Measurements from ENCODE around the gene CTNNA2.

Gene CTNNA2

GRCh38 chr2:79938648-79939047 is 425.8 kb downstream of the CTNNA2 start:
- no peaks in the 10 kb centered on the region for H3K79me2 ChIP-seq
- no peak overlapping the region for H3K4me2 ChIP-seq (ENCODE audit: low read length)
- H2AFZ ChIP-seq: no peak overlapping the region
- H3K27me3 ChIP-seq (ENCODE audit: control insufficient read depth, insufficient read depth, low read length): no peaks in the 10 kb centered on the region
- no peak overlapping the region for H3K9ac ChIP-seq
- H3K27ac ChIP-seq: no peak overlapping the region
- no peaks in the 10 kb centered on the region for H3K4me1 ChIP-seq
- no peak overlapping the region for H3K4me3 ChIP-seq (ENCODE audit: low read depth, low read length)
- H3K9me3 ChIP-seq (ENCODE audit: control insufficient read depth, low read length): no peaks in the 10 kb centered on the region
- no peaks in the 10 kb centered on the region for H3K36me3 ChIP-seq (ENCODE audit: control insufficient read depth, insufficient read depth, low read length)
- TF ChIP-seq, protein P1, sequence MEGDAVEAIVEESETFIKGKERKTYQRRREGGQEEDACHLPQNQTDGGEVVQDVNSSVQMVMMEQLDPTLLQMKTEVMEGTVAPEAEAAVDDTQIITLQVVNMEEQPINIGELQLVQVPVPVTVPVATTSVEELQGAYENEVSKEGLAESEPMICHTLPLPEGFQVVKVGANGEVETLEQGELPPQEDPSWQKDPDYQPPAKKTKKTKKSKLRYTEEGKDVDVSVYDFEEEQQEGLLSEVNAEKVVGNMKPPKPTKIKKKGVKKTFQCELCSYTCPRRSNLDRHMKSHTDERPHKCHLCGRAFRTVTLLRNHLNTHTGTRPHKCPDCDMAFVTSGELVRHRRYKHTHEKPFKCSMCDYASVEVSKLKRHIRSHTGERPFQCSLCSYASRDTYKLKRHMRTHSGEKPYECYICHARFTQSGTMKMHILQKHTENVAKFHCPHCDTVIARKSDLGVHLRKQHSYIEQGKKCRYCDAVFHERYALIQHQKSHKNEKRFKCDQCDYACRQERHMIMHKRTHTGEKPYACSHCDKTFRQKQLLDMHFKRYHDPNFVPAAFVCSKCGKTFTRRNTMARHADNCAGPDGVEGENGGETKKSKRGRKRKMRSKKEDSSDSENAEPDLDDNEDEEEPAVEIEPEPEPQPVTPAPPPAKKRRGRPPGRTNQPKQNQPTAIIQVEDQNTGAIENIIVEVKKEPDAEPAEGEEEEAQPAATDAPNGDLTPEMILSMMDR (IDR thresholded peaks at IDR 0.05): no peak

- H3K27ac ChIP-seq: no peak overlapping the region
- H3K4me3 ChIP-seq (ENCODE audit: low read depth, low read length): no peak overlapping the region
- TF ChIP-seq, protein P1 (IDR thresholded peaks at IDR 0.05): no peak
- H3K27me3 ChIP-seq (ENCODE audit: control insufficient read depth, insufficient read depth, low read length): no peaks in the 10 kb centered on the region
- no peaks in the 10 kb centered on the region for H3K36me3 ChIP-seq (ENCODE audit: control insufficient read depth, insufficient read depth, low read length)
- no peak overlapping the region for H2AFZ ChIP-seq
- no peaks in the 10 kb centered on the region for H3K4me1 ChIP-seq
- no peaks in the 10 kb centered on the region for H3K79me2 ChIP-seq
- H3K9ac ChIP-seq: no peak overlapping the region
- H3K4me2 ChIP-seq (ENCODE audit: low read length): no peak overlapping the region
- no peaks in the 10 kb centered on the region for H3K9me3 ChIP-seq (ENCODE audit: control insufficient read depth, low read length)
Measured at GRCh38 chr2:79940364-79940763, 427.5 kb downstream of the CTNNA2 start.

GRCh38 chr2:79941179-79941578 is 428.3 kb downstream of the CTNNA2 start:
- H3K4me3 ChIP-seq (ENCODE audit: low read depth, low read length): no peak overlapping the region
- no peak overlapping the region for H3K9ac ChIP-seq
- H3K27ac ChIP-seq: no peak overlapping the region
- H3K27me3 ChIP-seq (ENCODE audit: control insufficient read depth, insufficient read depth, low read length): no peaks in the 10 kb centered on the region
- H3K4me1 ChIP-seq: no peaks in the 10 kb centered on the region
- no peak overlapping the region for H2AFZ ChIP-seq
- H3K79me2 ChIP-seq: no peaks in the 10 kb centered on the region
- no peaks in the 10 kb centered on the region for H3K9me3 ChIP-seq (ENCODE audit: control insufficient read depth, low read length)
- H3K36me3 ChIP-seq (ENCODE audit: control insufficient read depth, insufficient read depth, low read length): no peaks in the 10 kb centered on the region
- H3K4me2 ChIP-seq (ENCODE audit: low read length): no peak overlapping the region
- TF ChIP-seq, protein P1 (IDR thresholded peaks at IDR 0.05): no peak

GRCh38 chr2:79944205-79944604 is 431.4 kb downstream of the CTNNA2 start:
- Histone ChIP-seq H3K4me2 (ENCODE audit: low read length) (no peak overlapping the region), H3K4me3 (ENCODE audit: low read depth, low read length) (no peak overlapping the region), H2AFZ (no peak overlapping the region), H3K27ac (no peak overlapping the region), H3K9ac (no peak overlapping the region), H3K27me3 (ENCODE audit: control insufficient read depth, insufficient read depth, low read length) (no peaks in the 10 kb centered on the region), H3K79me2 (no peaks in the 10 kb centered on the region), H3K36me3 (ENCODE audit: control insufficient read depth, insufficient read depth, low read length) (no peaks in the 10 kb centered on the region), H3K4me1 (no peaks in the 10 kb centered on the region), H3K9me3 (ENCODE audit: control insufficient read depth, low read length) (no peaks in the 10 kb centered on the region)
- TF ChIP-seq, protein P1 (IDR thresholded peaks at IDR 0.05): no peak

DNA sequence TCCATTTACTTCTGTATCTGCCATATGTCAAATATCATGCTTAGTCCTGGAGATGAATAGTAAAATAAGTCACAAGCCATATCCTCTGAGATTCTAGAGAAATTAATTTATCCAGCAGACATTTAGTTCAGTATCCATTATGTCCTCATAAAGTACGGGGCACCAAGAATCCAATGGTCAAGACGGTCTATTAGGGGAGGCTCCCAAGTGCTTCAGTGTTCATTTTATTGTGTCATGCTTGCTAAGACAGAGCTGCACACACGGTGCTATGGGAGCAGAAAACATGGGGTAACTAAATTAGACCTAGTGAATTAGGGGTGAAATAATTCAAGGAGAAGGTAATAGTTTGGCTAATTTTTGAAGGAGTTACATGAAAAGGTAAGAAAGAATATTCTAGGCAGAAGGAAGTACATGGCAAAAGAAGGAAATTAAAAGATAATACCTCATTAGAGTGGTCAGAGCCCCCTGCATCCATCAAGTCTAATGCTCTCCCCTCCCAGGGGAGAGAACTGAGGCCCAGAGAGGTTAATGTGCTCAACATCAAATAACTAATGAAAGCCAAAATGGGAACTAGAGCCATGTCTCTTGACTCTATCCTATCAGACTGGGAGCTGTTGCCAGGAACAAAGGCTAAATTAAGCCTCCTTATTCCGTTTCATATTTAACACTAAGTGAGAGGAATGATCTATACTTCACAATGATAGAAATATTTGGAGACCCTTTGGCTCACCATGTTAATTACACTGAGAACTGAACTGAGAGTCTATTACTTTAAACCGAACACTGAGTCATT is 433.0 kb downstream of the CTNNA2 start:
- no peak overlapping the region for H3K27ac ChIP-seq

More for the DNA sequence above, 433.0 kb downstream of the CTNNA2 start:
- no peaks in the 10 kb centered on the region for H3K79me2 ChIP-seq
- H3K9me3 ChIP-seq (ENCODE audit: control insufficient read depth, low read length): no peaks in the 10 kb centered on the region
- no peaks in the 10 kb centered on the region for H3K27me3 ChIP-seq (ENCODE audit: control insufficient read depth, insufficient read depth, low read length)
- no peaks in the 10 kb centered on the region for H3K4me1 ChIP-seq
- H3K4me2 ChIP-seq (ENCODE audit: low read length): no peak overlapping the region
- no peaks in the 10 kb centered on the region for H3K36me3 ChIP-seq (ENCODE audit: control insufficient read depth, insufficient read depth, low read length)
- no peak overlapping the region for H2AFZ ChIP-seq
- no peak overlapping the region for H3K4me3 ChIP-seq (ENCODE audit: low read depth, low read length)
- H3K9ac ChIP-seq: no peak overlapping the region
- TF ChIP-seq, protein P1 (IDR thresholded peaks at IDR 0.05): no peak

Data from parathyroid adenoma (tissue), 2 donors.